ENCODE data around the gene SLC6A7. TPM values are rescaled to one million over a fixed set of nuclear protein-coding genes. Genes with fewer than 3 reads are reported as not detected.

Gene SLC6A7
- total RNA-seq, 1 experiment from 2014 or later: 0.04 TPM

DNA sequence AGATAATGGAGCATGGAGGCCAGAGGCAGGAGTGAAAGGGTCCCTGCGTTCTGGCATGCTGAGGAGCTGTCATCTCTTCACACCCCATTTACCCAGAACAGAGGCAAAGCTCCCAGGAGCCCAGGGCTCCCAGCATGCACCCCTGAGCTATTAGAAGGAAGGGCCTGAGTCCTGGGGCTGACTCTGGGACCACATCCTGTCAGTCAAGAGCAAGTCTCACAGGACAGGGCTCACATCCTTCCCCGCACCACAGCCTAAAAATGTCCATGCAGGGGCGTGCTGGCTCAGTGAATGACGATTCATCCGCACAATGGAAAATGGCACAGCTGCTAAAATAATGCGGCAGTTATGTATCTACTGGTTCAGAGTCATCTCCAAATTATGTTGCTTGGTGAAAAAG is 68.3 kb downstream of the SLC6A7 start:
- CTCF ChIA-PET: interaction anchor here (0.6 to 1.4 kb wide), 2 partner anchors 8 to 92 kb away, joined by 3 read pairs; no protein-coding TSS in a partner anchor
- TF ChIP-seq ZNF671 (CRISPR knock-in tag; IDR thresholded peaks at IDR 0.05) (no peak), FOXP1 (CRISPR knock-in tag; IDR thresholded peaks at IDR 0.05; ENCODE audit: borderline replicate concordance) (no peak), MYBL2 (CRISPR knock-in tag; IDR thresholded peaks at IDR 0.05) (no peak), ESRRA (CRISPR knock-in tag; IDR thresholded peaks at IDR 0.05; ENCODE audit: borderline replicate concordance) (no peak)
- ATAC-seq: no peak
- POLR2A ChIA-PET: no interaction called here
- DNase-seq (ENCODE audit: low spot score): no peak
- no peaks in the 10 kb centered on the region for H3K36me3 Mint-ChIP-seq
- H3K9me3 Mint-ChIP-seq: no peaks in the 10 kb centered on the region
- H3K27me3 Mint-ChIP-seq (ENCODE audit: low read depth): no peaks in the 10 kb centered on the region
- H3K4me3 Mint-ChIP-seq: no peak overlapping the region
- H3K4me1 Mint-ChIP-seq: peaks cover 5% of the 10 kb centered on the region
- H3K27ac Mint-ChIP-seq: no peak overlapping the region

Other genes with a start within 250 kb of the SLC6A7 start
- gene PDE6A, start 245.3 kb upstream of the SLC6A7 start, total RNA-seq (2021): not detected in 3 replicates
- gene SLC26A2, start 229.3 kb upstream of the SLC6A7 start, total RNA-seq (2021): 10.8 to 11.1 TPM (median 11.1 TPM) in 3 replicates
- gene TIGD6, start 189.4 kb upstream of the SLC6A7 start, total RNA-seq (2021): 2.1 to 3.2 TPM (median 2.8 TPM) in 3 replicates
- gene HMGXB3, start 189.3 kb upstream of the SLC6A7 start, total RNA-seq (2021): 27.8 to 31.6 TPM (median 31.4 TPM) in 3 replicates
- 0.07 to 0.20 TPM (median 0.14 TPM) in 3 replicates for gene CSF1R, start 103.5 kb upstream of the SLC6A7 start, total RNA-seq (2021)
- 5.0 to 7.9 TPM (median 5.1 TPM) in 3 replicates for gene PDGFRB, start 34.2 kb upstream of the SLC6A7 start, total RNA-seq (2021)
- gene CDX1, start 23.3 kb upstream of the SLC6A7 start, total RNA-seq (2021): 0.09 to 0.14 TPM (median 0.13 TPM) in 3 replicates
- gene CAMK2A, start 99.7 kb downstream of the SLC6A7 start, total RNA-seq (2021): 0.13 to 0.16 TPM (median 0.14 TPM) in 3 replicates
- gene ARSI, start 112.8 kb downstream of the SLC6A7 start, total RNA-seq (2021): 5.9 to 6.9 TPM (median 6.6 TPM) in 3 replicates
- 130 to 174 TPM (median 133 TPM) in 3 replicates for gene TCOF1, start 167.6 kb downstream of the SLC6A7 start, total RNA-seq (2021)
- 28.2 to 47.6 TPM (median 44.3 TPM) in 3 replicates for gene CD74, start 222.8 kb downstream of the SLC6A7 start, total RNA-seq (2021)

Data from WTC11 (cell line).